GM21528 (cell line): ENCODE data around the gene MERTK.
"Not testable (repeated sequence)": the region's sequence is repeated elsewhere in the genome, so short reads cannot be mapped to it uniquely, and the experiment has no call there.

Experiments used
- ATAC-seq: cut with Tn5 transposase; IDR thresholded peaks from one replicate; pipeline ENCODE4 v1.9.1; 2021; ENCODE audit warnings: mild to moderate bottlenecking, moderate library complexity; ENCODE audit not compliant: unreplicated experiment, low FRiP score

The MERTK gene

DNA sequence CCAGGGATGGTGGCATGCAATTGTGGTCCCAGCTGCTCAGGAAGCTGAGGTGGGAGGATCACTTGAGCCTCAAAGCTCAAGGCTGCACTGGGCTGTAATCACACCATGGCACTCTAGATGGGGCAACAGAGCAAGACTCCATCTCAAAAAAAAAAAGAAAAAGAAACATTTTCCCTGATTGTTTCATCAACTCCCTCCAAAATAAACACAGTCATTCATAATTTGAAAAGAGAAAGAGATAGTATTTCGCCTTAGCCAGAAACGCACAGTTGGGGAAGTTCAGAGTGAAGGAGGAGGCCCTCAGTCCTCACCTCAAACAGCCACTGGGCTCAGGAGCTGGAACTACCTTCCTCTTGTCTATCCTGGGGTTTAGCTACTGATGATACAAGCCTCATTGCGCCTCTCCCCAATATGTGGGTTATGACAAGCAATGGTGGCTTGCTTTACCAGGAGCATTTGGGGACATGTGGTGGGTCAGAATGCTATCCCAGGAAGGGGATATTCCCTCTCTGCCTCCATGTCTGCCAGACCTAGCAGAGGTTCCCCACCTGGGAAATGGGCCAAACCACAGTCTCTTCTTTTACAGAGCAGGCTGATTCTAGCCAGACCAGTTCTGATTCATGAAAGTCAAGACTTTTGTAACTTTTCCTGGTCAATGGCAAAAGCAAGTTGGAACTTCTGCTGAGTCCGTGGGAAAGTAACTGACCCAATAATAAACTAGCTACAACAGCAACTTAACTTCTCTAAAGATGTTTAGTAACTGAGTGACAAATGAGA, 134.5 kb downstream of the MERTK start:
- ATAC-seq: no peak

DNA sequence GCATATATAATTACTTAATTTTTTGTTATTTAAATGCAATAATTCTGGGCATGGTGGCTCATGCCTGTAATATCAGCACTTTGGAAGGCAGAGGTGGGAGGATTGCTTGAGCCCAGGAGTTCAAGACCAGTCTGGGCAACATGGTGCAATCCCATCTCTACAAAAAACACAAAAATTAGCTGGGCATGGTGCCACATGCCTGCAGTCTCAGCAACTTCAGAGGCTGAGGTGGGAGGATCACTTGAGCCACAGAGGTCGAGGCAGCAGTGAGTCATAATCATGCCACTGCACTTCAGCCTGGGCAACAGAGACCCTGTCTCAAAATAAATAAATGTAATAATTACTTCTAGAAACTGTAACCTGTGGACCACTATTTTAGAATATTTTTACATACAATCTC, 135.2 kb downstream of the MERTK start:
- ATAC-seq: no peak

DNA sequence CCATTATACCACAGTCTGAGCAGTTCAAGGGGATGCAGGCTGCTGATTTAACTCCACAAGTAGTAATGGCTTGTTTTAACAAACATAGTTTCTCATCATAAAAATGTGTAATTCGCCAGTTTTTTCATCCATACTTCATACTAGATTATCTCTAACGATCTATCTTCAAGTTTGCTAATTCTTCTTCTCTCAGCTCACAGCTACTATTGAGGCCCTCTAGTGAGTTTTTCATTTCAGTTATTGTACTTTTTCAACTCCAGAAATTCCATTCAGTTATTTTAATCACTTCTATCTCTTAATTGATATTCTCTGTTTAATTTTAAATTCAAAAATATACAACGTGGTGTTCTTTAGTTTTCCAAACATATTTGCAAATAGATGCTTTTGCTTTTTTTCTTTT, 136.5 kb downstream of the MERTK start:
- ATAC-seq: no peak

DNA sequence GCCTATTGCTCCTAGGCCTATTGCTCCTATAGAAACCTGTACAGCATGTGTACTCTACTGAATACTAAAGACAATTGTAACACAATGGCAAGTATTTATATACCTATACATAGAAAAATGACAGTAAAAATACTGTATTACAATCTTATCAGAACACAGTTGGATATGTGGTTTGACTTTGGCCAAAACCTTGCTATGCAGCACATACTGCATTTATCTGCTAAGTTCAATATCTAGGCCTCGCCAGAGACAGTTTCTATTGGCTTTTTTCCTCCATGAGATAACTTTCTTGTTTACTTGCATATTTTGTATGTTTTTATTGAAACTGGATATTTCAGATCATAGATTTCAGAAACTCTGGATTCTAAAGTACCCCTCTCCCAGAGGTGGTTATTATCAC, 137.4 kb downstream of the MERTK start:
- ATAC-seq: no peak

DNA sequence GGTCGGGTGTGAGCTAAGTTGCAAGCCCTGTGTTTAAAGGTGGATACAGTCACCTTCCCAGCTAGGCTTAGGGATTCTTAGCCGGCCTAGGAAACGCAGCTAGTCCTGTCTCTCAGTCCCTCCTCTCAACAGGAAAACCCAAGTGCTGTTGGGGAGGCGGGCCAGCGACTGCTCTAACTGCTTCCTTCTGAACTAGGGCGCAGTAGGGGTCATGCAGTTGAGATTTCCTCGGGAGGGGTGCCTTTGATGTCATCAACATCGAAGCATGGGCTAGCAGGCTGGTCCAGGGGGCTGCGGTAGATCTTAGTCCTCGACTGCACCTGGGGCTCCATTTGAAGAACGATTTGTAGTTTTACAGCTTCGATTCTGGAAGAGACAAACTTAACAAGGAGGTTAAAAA, 141.1 kb downstream of the MERTK start:
- not testable (repeated sequence) for ATAC-seq

DNA sequence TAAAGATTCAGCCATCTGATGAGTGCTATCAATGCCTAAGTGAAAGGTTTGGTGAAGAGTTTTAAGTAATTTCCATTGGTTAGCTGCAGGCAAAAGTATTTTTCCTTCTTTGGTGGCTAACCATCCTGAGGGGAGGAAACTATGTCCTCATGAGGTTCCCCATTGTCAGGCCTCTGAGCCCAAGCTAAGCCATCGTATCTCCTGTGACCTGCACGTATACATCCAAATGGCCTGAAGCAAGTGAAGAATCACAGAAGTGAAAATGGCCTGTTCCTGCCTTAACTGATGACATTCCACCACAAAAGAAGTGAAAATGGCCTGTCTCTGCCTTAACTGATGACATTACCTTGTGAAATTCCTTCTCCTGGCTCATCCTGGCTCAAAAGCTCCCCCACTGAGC, 141.7 kb downstream of the MERTK start:
- ATAC-seq: not testable (repeated sequence)

DNA sequence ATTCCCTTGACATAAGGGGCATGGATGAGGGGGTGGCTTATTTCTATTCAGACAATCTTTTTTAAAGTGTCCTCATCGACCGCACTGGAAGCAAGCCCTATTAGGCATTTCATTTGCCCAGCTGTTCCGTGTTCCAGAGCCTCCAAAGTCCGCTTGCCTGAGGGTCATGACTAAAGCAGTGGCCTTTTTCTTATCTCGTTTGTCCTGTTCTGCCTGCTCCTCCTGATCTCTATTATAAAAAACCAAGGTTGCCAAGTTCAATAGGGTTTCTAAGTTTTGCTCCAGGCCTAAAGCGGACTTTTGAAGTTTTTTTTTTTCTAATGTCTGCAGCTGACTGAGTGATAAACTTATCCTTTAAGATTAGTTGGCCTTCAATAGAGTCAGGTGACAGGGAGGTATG, 143.1 kb downstream of the MERTK start:
- ATAC-seq: not testable (repeated sequence)

DNA sequence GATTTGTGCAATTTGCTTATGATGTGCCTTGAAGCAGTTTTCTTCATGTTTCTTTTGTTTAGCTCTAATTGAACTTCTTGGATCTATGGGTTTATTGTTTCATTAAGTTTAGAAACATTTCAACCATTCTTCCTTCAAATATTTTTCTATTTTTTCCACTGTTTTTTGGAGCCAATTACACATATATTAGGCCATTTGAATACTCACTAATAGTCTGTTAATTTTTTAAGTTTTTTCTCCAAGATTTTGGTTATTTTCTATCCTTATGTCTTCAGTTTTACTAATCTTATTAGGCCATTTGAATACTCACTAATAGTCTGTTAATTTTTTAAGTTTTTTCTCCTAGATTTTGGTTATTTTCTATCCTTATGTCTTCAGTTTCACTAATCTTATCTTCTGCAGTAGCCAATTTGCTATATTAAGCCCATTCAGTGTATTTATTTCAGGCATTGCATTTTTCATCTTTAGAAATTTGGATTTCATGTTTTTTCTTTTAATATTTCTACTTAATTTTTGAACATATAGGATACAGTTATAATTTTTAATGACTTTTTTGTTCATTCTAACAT, 147.1 kb downstream of the MERTK start:
- no peak for ATAC-seq

DNA sequence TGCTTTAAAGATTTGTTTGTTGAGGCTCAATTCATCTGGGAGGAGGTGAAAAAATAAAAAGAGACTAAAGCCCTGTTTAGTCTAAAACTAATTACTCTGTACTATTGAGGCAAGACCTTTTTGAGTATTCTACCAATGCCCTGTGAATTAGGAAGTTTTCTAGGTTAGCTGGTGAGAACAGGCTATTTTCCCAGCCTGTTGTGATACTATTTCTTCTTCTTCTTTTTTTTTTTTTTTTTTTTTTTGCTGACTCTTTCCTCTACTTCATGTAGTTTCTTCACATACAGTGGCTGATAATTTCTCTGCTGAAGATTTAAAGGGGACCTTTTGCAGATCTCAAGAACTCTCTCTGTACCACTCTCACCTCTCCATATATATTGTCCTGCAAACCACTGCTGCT, 147.8 kb downstream of the MERTK start:
- no peak for ATAC-seq

DNA sequence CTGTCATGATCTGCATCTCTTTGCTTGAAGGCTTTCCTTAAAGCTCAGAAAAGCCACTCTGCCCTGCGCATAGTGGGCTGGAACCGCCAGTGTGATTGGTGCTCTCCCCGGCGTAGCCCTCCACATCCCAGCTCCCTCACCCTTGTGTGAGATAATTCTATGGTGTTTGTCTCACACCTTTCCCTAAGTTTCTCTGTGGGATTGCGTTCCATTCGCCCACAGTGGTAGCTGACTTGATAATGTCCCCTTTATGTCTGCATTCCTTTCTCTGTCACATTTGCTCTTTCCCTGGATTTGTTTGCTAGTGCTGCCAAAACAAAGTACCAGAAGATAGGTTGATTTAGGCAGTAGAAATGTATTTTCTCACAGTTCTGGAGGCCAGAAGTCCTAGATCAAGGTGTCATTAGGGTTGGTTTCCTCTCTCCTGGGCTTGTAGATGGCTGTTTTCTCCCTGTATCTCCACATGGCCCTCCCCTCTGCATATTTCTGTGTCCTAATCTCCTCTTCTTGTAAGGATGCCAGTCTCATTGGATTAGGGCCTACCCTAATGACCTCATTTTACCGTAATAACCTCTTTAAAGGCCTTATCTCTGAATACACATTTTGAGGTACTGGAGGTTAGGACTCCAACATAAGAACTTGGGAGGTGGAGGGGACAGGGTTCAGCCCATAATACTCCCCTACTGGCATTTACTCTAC, 149.3 kb downstream of the MERTK start:
- no peak for ATAC-seq

DNA sequence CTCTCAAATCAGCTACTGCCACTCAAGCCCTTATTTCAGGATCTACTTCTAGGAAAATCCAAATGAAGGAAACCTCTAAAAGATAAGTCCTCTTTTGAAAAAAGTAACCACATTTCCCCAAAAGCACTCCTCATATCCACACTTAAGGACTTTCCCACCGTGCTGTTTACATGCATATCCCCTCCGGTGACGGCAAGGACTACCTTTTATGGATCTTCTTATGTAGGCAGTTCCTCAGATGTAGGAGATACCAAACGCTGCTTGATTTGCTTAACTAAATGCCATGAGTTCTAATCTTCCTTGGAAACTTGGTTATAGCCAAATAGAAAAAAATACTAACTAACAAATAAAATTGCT, 149.8 kb downstream of the MERTK start:
- ATAC-seq: no peak

DNA sequence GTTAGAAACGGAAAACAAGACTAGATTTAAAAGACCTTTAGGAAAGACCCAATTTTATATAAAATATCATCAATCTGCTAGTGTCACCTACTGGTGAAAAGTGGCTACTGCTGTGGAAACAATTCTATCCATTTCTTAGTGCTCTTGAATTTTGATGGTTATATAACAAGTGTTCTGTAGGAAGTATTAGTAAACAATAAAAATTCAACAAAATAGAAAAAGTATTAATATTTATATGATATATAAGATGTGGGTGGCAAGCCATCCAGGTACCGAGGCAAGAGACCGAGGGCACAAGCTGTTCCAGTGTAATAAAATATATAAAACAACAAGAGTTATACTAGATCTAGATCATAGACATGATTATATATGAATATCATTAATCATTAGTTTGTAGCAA, 150.5 kb downstream of the MERTK start:
- no peak for ATAC-seq

DNA sequence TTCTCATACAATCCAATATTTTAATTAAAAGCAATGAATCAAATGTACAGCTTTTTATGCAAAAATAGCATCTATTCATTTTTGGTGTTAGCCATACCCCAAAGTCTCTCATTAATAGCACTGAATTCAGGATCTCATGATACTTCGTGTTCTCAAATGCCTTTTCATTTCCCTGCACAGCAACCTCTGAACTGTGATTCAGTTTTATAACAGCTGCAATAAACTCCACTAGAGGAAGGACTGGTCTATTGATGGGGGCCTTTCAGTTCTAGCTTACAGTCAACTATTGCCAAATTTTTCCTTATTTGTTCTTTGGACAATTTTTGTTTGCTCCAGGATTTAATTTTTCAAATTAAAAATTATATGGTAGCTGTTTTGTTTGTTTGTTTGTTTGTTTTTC, 151.9 kb downstream of the MERTK start:
- no peak for ATAC-seq

DNA sequence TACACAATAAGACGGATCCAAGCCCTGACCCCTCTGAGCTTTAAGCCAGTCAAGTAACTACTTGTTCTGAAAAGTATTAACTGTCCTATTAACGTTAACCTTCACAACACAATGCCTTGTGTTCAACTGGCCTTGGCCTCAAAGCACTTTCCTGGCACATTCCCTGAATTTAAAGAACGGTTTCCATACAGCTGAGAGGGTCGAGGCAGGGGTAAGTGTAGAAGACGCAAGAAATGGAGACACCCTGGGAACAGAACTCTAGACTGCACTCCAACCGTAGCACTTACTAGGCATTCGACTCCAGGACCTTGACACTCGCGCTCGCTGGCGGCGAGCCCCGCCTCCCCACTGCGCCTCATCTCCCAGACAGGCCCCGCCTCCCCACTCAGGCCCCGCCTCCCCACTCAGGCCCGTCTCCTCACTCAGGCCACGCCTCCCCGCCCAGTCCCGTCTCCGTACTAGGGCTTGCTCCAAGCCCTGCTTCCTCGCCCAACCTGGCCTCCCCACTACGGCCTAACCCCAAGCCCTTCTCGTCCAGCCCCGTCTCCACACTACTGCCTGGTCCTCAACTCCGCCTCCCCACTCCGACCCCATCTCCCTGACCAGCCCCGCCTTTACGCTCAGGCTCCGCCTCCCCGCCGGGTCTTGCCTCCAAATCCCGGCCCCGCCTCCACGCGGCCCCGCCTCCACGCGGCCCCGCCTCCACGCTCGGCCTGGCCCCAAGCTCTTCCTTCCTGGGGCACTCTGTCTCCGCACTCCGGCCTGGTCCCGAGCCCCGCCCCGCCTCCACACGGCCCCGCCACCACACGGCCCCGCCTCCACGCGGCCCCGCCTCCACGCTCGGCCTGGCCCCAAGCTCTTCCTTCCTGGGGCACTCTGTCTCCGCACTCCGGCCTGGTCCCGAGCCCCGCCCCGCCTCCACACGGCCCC, 155.8 kb downstream of the MERTK start:
- ATAC-seq: peak; percentile 72

DNA sequence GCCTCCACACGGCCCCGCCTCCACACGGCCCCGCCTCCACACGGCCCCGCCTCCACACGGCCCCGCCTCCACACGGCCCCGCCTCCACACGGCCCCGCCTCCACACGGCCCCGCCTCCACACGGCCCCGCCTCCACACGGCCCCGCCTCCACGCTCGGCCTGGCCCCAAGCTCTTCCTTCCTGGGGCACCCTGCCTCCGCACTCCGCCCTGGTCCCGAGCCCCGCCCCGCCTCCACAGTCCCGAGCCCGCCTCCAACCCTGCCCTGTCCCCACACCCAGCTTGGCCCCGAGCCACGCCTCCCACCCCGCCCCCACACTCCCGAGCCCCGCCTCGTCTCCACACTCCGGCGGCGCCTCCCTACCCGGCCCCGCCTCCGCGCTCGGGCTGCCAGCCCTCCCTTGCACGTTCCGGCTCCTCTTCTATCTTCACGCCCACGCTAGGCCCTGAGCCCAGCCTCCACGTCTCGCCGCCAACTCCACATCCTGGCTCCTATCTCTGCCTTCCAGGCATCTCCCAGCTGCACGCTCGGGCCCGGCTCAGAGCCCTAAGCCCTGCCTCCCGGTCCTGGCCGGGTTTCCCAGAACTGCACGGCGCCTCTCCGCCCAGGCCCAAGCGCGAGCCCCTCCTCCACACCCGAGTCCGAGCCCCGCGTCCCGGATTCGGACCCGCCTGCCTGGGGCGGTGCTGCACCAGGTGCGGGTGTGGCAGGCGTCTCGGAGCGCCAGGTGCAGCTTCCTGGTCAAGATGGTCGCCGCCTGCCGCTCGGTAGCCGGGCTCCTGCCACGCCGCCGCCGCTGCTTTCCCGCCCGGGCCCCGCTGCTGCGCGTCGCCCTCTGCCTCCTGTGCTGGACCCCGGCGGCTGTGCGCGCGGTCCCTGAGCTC, 156.7 kb downstream of the MERTK start, which contains the start of gene TMEM87B:
Gene TMEM87B, plus strand, starts transcription at position 423 of the 883 bp plus-strand sequence. Its CDS starts 323 bp downstream, at position 746.
- peak; percentile 63 for ATAC-seq

DNA sequence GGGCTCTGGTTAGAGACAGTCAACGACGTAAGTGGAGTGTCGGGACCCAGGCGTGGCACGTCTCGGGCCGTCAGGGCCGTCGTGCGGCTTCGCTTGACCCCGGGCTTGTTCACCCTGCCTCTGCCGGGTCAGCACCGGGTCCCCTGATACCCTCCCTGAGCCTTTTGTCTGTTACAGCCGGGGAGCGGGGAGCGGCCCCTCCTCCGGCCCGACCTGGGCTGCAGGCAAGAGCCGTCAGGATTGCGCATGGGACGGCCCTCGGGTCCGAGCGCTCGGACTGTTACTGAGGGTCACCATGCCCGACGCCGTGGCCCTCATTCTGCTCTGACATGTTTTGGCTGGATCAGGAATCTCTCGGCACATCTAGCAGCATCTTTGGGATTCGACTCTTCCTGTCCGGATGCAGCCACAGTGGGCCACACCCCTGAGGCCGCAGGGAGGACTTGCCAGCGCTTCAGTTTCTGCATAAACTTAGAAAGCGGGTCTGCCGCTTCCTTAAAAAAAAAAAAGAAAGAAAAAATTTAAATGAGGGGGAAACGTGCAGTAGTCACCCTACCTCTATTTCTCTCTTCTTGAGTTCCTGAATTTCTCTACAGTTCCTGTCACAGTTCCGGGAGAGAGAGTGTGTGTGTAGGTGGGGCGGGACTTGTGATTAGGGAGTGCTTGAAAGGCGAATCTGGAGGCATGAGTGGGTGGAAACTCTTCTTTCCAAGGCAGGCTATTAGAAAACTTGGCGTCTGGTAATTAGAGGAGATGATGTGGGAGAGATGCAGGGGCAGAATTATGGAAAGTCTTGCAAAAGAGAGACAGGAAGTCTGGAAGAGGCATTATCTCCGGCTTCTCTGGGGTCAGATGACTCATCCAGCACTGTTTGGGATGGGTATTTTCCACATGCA, 157.6 kb downstream of the MERTK start:
- peak; percentile 10 for ATAC-seq

DNA sequence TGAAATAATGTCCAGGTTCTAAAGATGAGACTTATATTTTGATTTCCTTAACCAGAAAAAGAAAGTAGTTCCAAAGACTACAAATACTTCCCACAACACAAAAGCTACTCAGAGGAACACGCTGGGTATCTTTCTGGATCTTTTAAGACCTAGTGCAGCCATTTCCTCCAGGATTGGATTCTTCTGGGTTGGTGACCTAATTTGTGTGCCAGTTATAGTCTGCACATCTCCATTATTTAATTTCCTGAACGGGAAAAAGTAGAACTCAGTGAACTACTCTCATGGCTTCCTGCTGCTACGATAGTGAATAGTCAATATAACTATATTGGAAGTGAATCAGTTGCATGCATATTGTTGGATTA, 158.2 kb downstream of the MERTK start:
- no peak for ATAC-seq

DNA sequence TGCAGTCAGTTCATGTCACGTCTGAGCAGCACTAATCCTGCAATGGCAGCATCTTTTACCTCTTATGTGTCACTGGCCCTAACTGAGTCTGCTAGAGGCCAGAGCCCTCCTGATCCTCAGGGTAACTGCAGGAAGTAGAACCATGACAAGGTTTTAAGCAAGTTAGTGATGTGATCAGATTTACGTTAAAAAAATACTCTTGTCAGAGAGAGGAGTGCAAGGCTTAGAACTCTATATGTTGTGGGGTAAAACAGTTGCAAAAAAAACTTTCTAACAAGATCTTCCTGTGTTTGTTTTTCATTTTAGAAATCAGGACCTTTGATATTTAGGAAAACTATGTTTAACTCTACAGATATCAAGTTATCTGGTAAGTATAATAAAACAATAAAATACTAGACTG, 161.3 kb downstream of the MERTK start:
- no peak for ATAC-seq

DNA sequence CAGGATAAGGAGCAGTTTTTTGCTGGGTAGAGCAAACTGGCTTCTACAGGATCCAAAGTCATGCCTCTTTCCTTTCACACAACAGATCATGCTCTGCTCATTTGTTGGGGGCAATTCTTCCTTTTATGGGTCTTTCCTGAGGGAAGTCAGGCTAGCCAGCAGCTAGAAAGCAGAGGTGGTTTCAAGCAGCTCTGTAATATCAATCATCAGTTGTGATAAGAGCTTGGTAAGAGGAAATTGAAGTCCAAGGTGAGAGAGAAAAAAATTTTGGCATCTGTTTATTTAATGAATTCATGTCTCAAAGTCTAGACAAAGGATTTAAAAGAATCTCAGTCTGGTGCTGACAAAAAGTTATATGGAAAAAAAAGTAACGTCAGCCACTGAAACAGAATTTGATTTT, 162.9 kb downstream of the MERTK start:
- no peak for ATAC-seq
